Measurements from ENCODE around the gene PSMD3.

Gene PSMD3

GRCh38 chr17:40022961-40023541 is 42.4 kb downstream of the PSMD3 start:
- no peak for DNase-seq

- DNase-seq = no peak
Measured at GRCh38 chr17:40023590-40024292, 43.1 kb downstream of the PSMD3 start.

DNA sequence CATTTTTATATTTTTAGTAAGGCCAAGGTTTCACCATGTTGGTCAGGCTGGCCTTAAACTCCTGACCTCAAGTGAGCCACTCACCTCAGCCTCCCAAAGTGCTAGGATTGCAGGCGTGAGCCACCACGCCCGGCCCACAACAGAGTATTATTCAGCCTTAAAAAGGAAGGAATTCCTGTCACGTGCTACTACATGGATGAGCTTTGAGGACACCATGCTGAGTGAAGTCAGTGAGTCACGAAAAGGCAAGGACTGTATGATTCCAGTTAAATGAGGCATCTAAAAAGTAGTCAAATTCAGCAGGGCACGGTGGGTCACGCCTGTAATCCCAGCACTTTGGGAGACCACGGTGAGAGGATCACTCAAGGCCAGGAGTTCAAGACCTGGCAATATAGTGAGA is 44.3 kb downstream of the PSMD3 start:
- peak; percentile 56 for DNase-seq

DNA sequence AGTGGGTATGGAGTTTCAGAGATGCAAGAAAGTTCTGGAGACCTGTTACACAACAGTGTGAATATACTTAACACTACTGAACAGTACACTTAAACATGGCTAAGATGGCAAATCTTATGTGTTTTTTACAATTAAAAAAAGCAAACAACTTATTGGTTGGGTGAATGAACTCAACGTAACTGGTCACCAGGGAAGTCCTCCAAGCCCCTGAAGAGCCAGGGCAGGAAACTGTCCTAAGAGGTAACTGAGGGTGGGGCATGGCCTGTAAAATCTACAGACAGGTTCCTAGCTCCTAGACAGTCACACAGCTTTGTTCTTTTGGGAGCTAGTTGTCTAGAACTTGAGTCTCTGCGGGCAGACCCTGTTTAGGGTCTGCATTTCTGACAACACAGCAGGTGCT is 45.0 kb downstream of the PSMD3 start:
- no peak for DNase-seq

- no peak for DNase-seq
Measured at GRCh38 chr17:40025991-40026815, 45.6 kb downstream of the PSMD3 start.

GRCh38 chr17:40026816-40027613 is 46.4 kb downstream of the PSMD3 start:
- DNase-seq = peak; percentile 76

- no peak for DNase-seq
Measured at GRCh38 chr17:40027614-40028012, 47.0 kb downstream of the PSMD3 start.

- DNase-seq = no peak
Measured at GRCh38 chr17:40028595-40028994, 48.0 kb downstream of the PSMD3 start.

- no peak for DNase-seq
Measured at GRCh38 chr17:40031706-40032105, 51.1 kb downstream of the PSMD3 start.

DNA sequence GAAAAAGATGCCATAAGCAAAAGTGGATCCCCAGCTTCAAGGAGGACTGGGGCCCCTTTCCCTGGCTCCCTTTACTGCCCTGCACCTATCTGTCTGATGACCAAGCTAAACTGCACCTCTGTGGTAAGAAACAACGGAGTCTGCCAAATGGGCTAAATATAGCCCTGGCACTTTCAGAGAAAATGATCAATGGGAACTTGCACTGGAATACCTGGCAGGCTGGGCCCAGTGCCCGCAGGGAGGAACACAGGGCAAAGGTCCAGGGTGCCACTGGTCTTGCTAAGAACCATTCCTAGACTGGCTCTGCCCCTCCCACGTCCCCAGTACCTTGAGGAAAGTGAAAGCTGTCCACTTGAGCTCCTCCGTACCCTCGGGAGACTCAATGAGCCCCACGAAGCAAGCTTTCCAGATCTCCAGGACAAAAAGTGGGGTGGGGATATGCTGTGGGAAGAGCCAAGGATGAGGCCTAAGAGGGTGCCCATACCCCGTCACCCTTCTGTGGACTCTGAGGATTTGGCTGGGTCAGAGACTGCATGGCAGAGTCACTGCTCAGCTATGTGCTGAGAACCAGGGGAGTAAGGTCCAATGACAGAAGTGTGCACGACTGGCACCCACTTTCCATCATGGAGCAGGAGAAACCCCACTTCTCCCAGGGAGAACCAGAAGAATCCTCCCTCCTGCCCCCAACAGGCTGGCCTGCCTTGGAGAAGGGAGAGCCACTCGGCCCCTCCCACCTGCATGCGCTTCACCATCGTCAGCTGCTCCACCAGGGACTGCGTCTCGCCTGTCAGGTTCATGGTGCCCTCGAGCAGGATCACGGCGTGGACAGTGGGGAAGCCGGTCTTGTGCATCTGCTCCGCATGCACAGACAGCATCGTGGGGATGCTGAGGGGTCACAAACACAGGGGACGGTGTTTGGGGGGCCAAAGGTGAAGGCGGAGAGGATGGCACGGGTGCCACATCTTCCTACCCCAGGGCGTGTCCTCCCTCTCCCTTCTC is 52.0 kb downstream of the PSMD3 start:
- DNase-seq = no peak

DNA sequence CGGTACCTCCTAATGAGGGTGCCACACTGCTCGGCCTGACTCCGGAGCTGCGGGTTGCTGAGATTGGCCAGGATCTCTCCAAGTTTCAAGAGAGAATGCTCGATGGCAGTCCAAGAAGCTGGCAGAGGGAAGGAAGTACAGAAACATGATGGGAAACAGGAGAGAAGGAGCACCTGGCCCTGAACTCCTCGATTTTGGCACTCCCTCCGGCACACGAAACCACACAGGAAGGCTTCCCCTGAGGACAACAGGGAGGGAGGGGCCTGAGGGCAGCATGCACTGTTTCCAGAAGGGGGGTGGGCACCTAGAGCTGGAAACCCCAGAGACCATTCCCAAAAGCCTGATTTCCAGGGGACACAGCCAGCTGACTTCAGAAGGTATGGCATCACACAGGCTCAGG is 52.7 kb downstream of the PSMD3 start:
- DNase-seq = no peak

GRCh38 chr17:40034426-40035161 is 54.0 kb downstream of the PSMD3 start:
- DNase-seq = no peak

DNA sequence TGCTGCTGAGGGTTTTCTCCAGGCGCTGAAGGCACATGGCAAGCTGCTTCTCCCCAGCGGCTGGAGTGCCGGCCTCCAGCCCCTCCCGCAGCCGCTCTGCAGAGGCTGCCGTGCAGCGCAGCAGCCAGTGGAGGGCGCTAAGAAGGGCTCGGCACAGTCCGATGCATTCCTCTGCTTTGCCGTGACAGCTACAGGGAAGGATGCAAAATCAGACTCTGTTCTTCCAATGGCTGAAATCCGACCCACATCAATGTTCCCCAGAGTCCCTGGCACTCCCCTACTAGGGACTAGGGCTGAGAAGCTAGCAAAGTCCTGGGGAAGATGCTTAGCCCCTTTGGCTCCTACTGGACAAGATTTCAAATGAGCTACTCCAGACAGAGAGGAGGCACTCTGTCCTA is 54.6 kb downstream of the PSMD3 start:
- DNase-seq = peak; percentile 62

DNA sequence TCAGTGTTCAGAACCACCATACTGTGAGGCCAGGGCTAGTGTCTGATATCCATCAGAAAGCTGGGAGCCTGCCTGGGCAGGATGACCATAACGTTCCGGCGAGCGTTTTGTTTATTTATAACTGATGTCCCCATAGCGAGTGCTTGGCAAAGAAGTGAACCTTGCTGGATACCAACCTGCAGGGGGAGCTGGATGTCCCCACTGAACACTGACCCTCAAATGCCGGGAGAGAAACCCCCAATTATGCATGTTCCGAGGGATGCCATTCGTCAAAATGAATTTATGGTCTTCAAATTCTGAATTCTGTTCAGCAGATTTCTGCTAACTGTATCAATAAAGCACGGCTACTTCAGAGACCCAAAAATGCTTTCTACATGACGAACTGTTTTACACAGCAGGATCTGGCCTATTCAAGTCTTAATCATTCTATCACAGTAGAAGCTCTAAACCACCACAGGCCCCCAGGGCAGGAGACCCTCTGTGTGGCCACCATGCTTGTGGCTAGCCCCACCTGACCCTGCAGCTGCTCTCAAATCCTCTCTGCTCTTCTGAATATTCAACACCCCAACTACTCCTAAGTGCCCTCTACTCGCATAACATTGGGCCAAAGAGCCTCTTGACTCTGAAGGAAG is 58.4 kb downstream of the PSMD3 start:
- DNase-seq = peak; percentile 70

DNA sequence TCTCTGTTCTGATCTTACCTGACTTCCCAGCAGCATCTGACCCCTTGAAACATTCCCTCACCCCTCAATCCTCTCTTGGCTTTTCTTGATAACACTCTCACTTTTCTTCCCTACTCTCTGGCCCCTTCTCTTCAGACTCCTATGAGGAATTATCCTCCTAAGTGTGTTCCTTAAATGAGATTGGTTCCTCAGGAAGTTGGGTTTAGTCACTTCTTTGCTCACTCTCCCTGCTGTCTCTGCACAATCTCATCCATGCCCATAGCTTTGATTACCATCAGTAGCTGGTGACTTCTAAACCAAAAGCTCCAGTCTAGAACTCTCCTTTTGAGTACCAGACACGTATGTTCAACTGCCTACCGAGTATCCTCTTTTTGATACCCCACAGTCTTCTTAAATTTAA is 60.6 kb downstream of the PSMD3 start:
- no peak for DNase-seq
